T47D (cell line): ENCODE measurements around the gene RNPEPL1.
A peak's percentile ranks its signal among the peaks of the same experiment; 100 is the strongest.

Experiments used
- DNase-seq, 2 experiments: peaks; one replicate each; pipeline versions ENCODE4 v3.0.0 to v3.0.0-alpha.2; 2011 to 2012; ENCODE audit warnings: low read depth in 1 of 2, low spot score in 1 of 2
- JUND ChIP-seq: IDR thresholded peaks from 2 replicates; pipeline ENCODE4 v1.6.1; 2012; ENCODE audit warnings: low read depth
- in situ Hi-C: cut with HindIII; loops from 2 replicates; pipeline ENCODE4 v1.10.0; 2016; ENCODE audit warnings: low sequenced_read_pairs, low pct_unique_long_range_greater_than_20kb

RNPEPL1 gene

GRCh38 chr2:240579071-240579762, 10.9 kb downstream of the RNPEPL1 start:
- no peak for TF ChIP-seq JUND
- in situ Hi-C loops: no loop called here
- DNase-seq: no peak

- in situ Hi-C loops: no loop called here
- no peak for DNase-seq
- no peak for TF ChIP-seq JUND
These were observed 11.7 kb downstream of the RNPEPL1 start for GRCh38 chr2:240579771-240580614.

DNA sequence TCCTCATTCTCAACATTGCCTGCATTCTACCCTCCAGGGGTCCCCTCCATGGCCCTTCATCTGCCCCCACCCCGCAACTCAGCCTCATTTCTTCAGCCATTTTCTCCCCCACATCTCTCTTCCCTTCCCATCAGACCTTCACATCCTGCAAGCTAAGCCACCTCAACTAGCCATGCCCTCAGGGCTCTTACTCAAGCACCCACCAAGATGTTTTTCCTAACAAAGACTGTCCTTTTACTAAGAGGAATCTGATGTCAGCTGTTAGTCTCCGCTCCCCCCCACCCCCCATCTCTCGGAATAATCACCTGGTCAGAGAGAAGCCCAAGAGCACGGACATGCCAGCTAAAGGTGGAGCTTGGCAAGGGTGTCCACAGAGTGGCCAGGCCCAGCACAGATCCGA, 13.5 kb downstream of the RNPEPL1 start:
- in situ Hi-C loops: no loop called here
- no peak for DNase-seq
- TF ChIP-seq JUND: no peak

DNA sequence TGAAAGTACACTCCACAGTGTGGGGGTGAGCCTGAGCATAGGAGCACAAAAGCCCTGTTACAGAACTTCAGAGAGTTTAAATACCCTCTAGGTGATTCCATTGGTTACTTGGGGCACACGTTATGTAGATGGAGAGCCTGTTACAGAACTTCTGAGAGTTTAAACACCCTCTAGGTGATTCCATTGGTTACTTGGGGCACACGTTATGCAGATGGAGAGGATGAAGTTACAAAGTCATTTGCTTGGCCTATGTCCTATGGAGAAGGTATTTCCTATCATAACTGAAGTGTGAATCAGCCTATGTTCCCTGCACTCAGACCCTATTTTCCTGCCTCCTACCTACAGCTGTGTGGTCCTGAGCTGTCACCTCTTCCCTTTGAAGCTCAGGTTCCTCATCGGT, 14.5 kb downstream of the RNPEPL1 start:
- in situ Hi-C loops: no loop called here
- no peak for DNase-seq
- no peak for TF ChIP-seq JUND

DNA sequence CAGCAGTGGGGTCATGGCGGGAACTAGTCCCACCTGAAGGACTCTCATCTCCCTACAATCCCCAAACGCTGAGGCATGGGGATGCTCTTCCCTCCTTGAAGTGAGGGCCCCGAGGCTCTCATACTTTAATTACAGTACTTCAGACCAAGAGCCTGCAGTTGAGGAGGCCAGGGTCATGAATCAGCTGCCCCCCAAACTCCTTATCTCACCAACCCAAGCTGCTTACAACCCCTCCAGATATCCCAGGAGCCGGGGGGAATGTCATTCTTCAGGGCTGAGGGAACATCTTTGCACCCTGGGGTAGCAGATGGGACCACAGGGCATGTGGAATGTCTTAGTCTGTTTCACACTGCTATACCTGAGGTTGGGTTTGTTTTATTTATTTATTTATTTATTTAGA, 15.5 kb downstream of the RNPEPL1 start:
- TF ChIP-seq JUND: no peak
- DNase-seq: no peak
- in situ Hi-C loops: no loop called here

DNA sequence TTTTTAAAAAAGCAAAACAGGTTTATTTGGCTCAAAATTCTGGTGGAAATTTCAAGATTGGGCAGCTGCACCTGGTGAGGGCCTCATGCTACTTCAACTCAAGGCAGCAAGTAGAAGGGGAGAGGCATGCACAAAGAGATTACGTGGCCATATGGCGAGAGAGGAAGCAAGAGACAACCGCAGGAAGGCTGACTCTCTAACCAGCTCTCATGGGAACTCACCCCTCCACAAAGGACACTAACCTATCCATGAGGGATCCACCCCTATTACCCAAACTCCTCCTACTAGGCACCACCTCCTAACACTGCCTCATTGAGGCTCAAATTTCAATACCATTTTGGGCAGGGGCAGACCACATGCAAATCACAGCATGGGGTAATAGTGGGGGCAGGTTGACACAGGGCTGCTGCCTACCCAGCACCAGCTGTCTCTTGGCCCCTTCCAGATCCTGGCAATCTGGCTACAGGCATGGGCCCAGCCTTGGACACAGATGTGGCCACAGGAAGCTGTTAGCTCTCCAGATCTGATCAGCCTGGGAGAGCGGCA, 16.3 kb downstream of the RNPEPL1 start:
- TF ChIP-seq JUND: no peak
- in situ Hi-C loops: no loop called here
- DNase-seq: peak in 1 of 2 experiments; percentile 88

DNA sequence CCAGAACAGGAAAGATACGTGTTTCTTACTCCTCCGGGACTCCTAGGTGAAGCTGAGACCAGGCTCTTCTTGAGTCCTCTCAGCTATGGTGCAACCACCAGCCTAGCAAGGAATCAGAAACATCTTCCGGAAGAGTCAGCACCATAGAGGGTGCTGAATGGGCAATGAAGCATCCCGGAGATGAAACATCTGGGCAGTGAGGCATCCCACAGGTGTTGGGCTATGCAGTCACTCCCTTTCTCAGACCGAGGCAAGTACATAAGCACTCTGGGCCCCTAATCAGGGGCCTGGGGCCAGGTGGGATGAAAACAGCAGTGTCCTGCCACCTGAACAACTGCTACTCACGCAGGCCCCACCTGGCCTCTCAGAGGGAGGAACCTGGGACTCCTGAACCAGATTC, 16.8 kb downstream of the RNPEPL1 start:
- no peak for TF ChIP-seq JUND
- in situ Hi-C loops: no loop called here
- DNase-seq: no peak

- in situ Hi-C loops: no loop called here
- no peak for TF ChIP-seq JUND
- no peak for DNase-seq
These were observed 17.5 kb downstream of the RNPEPL1 start for GRCh38 chr2:240585681-240586197.

- in situ Hi-C loops: no loop called here
- DNase-seq: peak; percentile 88 to 94
- TF ChIP-seq JUND: no peak
These were observed 18.1 kb downstream of the RNPEPL1 start, which contains the start of gene CAPN10 for GRCh38 chr2:240586198-240586918. Gene CAPN10 (plus strand): TSS chr2:240586734. CDS start chr2:240586912, 178 bp downstream.

- DNase-seq: peak; percentile 52 to 62
- TF ChIP-seq JUND: no peak
- in situ Hi-C loops: no loop called here
These were observed 18.9 kb downstream of the RNPEPL1 start for GRCh38 chr2:240586919-240587800.

- in situ Hi-C loops: no loop called here
These were observed 19.8 kb downstream of the RNPEPL1 start for GRCh38 chr2:240588006-240588655.

More at GRCh38 chr2:240588006-240588655, 19.8 kb downstream of the RNPEPL1 start:
- DNase-seq: no peak
- TF ChIP-seq JUND: no peak
